HG03521 (cell line): ENCODE measurements around the gene ADAMTS14.

Source experiments
- ATAC-seq: cut with Tn5 transposase; IDR thresholded peaks from one replicate; pipeline ENCODE4 v1.9.1; 2021; ENCODE audit warnings: mild to moderate bottlenecking, moderate library complexity; ENCODE audit not compliant: unreplicated experiment

ADAMTS14 gene

DNA sequence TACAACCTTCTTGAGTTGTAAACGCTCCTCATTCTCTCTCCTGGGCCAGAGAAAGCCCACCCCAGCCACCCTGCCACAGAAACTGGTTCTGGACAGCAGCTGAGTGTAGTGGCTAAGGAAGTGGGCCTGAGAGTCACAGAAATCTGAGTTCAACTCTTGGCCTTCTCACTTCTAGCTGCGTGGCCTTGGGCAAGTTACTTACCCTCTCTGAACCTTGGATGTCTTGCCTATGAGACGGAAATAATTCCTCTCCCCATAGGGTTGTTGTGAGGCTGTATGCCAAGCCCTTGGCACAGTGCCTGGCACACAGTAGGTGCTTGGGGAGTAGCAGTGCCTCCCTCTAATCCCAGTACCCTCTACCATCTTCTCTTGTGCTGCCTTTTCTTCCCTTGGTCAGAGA is 51.5 kb downstream of the ADAMTS14 start:
- ATAC-seq = no peak

DNA sequence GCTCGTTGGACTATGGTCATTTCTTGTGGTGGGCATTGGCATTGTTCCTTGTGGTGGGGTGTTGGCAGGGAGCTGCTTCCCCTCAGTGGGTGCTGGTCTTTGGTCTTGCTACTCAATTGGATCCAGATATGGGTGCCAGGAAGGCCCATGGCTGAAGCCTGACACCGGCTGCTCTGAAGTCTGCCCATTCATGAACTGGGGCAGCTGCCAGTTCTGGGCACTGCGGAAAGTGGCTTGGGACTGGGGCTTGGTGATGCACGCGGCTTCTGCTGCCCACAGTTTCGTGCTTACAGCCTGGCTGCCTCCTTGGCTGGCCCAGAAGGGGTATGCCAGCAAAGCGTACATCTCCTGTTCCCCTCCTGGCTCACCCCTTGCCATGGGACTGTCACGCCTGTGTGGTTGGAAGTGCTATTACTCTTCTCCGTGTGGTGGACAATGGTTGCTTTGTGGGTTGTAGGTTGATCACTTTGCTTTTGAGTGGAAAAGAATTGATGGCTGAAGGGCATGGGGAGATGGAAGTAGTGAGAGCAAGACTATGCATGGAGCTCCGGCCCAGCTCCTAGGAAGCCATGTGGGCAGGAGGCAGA is 54.7 kb downstream of the ADAMTS14 start:
- no peak for ATAC-seq

DNA sequence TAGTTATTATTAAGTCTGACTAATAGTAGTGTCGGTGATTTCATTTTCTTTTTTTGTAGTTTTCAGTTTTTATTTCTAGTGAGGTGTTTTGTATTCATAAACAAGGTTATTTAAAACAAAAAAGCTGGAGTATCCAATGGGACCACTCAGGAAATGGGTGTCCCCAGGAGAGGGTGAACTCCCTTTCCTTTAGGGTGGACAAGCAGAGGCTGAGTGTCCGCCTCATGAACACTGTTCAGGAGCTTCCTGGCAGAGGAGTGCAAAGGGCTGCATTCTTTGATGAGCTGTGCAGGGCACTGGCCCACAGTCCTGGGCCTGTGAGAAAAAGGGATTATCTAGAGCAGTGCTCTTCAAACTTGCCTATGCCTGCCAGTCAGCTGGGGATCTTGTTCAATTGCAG is 56.0 kb downstream of the ADAMTS14 start:
- no peak for ATAC-seq

DNA sequence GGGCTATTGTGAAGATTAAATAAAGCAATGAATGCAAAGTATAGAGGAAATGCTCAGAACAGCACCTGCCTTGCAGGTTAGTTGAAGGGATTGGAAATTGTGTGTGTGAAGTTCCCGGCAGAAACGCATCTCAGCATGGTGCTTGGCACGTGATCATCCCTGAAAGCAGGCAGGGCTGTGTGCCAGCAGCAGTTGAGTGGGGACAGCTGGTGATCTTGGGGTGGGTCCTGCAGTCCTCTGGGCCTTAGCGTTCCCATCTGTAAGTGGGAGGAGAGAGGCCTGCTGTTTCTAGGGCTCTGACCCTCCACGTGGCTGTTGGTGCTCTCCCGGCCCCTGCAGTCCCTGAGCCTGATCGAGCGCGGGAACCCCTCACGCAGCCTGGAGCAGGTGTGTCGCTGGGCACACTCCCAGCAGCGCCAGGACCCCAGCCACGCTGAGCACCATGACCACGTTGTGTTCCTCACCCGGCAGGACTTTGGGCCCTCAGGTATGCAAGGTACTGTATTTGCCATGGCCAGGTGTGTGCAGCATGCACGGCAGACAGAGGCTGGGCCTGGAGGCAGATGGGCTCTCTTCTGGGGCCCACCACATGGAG is 57.6 kb downstream of the ADAMTS14 start:
- ATAC-seq = no peak

DNA sequence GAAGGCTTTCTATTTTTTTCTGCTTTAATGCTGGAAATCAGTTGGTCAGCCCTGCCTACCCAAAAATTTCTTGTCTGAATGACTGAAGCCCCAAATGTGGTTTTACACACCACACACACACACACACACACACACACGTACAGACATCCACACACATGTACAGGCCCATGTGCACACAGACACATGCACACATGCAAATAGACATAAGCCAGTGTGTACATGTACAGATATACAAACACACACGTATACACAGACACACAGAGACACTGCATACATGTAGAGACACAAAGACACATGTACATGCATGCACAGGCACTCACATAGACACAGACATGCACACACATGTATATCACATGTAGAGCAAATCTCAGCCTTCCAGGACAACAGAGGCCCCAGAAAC is 58.6 kb downstream of the ADAMTS14 start:
- no peak for ATAC-seq

DNA sequence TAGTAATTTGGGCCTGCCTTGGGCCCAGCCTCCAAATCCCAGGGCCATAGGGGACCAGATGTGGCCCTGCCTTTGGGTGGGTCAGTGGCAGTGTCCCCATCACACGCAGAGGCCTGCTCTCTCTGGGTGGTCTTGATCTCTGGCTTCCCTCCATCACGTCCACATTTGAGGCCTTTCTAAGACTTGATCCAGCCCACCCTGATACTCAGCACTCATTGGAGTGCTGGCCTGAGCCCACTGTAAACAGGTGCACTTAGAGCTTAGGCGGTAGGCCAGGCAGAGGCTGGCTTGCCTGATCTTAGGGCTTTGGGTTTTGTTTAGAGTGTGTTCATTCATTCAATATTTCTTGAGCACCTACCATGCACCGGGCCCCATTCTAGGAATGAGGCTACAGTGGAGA is 60.3 kb downstream of the ADAMTS14 start:
- no peak for ATAC-seq

DNA sequence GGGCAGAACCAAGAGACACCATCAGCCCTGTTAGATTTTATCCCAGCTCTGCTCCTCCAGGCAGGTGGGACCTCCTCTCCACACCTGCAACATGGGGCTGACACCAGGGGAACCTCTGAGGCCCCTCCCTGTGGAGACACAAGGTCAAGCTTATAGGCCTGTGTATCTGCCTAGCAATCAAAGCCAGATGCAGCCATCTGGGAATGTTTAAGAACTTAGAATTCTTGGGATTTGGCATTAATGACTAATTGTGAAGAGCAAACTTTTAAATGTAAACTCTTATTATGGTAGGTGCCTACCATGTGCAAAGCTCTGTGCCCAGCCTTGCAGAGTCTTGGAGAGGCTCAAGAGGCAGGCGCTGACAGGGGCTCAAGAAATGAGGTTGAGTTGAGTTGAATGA is 60.7 kb downstream of the ADAMTS14 start:
- no peak for ATAC-seq

DNA sequence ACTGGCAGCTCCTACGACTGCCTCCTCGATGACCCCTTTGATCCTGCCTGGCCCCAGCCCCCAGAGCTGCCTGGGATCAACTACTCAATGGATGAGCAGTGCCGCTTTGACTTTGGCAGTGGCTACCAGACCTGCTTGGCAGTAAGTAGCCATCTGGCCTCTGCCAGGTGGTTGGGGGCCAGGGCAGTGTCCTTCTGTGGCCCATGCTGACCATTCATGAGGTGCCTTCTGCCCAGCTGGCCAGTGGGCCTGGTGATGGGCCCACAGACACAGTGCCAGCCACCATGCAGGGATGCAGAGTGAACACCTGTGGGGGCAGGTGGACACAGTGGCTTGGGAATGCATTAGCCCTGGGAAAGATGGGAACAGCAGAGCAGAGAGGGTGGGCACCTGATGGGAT is 62.9 kb downstream of the ADAMTS14 start:
- no peak for ATAC-seq

DNA sequence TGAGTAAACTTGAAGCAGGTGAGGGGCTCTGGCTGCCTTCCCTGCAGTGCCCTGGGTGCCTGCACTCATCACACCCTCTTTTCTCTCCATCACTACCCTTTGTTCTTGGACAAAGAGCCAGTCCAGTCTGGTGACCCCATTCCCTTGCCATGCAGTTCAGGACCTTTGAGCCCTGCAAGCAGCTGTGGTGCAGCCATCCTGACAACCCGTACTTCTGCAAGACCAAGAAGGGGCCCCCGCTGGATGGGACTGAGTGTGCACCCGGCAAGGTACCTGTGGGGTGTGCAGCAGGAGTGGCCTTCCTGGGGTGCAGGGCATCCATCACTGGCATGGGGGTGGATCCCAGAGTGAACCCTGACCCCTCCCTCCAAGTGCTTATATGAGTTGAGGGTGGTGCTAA is 64.2 kb downstream of the ADAMTS14 start:
- ATAC-seq = no peak

DNA sequence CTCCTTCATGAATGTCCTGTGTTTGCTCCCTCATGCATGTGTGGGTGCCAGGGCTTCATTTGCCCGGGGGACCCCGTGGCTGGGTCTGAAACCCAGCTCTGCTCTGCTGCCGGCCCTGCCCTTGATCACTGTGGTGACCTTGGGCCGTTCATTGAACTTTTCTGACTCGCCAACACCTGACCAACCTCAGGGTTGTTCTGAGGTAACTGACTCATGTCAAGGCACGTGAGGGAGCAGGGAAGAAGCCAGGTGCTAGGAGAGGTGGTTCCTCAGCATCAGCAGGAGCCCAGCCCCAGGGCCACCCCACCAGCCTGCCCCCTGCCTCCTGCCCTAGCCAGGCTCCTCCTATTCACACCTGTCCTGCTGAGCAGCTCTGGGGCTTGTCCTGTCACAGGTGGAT is 64.9 kb downstream of the ADAMTS14 start:
- ATAC-seq = no peak

DNA sequence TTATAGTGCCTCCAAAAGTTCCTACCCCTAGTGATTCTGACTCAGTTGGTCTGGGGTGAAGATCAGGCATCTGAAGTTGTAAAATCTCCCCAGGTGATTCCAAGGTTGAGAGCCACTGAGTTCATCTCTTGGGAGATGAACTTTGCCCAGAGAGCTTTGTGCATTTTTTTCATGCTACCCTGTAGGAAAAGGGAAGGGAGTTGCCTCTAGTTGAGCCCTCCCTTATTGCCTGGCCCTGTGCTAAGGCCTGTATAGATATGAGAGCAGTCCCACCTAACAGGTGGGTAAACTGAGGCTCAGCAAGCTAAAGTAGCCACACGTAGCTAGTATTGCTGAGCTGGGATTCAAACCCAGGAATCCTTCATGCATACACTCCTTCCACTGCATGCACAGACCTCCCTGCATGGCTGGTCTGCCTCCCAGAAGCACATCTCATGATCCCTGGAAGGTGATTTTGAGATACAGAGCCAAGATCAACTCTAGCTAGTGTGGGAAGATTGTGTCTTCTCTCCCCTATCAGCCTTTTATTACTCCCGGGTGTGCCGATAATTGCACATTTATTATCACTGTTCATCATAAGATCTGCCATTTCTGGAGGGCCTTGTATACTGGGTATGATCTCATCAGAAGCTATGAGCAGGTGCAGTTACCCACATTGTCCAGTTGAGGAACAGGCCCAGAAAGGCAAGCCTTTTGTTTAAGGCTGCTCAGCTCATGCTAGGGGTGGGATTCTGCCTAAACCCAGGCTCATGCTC is 65.9 kb downstream of the ADAMTS14 start:
- no peak for ATAC-seq

DNA sequence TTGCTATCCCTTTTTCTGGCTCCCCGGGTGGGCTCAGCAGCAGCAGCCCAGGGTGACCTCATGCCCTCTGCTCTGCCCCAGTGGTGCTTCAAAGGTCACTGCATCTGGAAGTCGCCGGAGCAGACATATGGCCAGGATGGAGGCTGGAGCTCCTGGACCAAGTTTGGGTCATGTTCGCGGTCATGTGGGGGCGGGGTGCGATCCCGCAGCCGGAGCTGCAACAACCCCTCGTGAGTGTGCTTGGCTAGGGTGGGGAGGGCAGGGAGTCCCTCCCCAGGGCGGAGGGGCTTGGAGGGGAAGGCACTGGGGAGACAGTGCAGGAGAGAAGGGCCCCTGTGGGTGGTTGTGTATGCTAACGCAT is 66.4 kb downstream of the ADAMTS14 start:
- ATAC-seq = no peak

DNA sequence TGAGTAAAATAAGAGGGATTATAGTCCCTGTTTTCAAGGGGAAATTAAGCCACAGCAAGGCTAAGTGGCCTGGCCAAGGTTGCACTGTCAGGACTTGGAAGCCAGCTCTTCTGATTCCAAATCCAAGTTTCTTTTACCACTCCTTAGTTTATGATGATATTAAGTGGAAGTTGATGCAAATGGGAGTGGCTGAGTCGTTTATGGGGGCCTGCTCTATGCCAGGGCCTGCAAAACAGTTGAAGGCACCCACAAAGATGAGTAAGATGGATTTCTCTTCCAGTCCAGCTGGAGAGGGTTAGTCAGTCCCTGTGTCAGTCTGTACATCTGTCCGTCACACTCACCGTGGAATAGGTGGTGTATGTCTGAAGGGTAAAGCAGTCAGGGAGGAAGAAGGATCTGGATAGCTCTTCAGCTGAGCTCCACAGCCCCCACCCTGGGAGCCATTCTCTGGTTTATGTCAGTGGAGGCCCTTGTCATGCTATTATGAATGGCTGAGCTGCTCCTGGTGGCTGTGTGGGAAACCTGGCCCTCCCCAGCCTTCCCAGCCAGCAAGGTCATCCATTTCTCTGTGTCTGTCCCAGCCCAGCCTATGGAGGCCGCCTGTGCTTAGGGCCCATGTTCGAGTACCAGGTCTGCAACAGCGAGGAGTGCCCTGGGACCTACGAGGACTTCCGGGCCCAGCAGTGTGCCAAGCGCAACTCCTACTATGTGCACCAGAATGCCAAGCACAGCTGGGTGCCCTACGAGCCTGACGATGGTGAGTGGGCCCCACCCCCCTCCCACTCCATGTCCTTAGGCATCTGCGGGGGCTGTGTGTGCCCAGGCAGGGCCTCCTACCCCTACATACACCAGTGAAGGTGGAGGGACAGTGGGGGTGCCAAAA is 68.3 kb downstream of the ADAMTS14 start:
- ATAC-seq = no peak

DNA sequence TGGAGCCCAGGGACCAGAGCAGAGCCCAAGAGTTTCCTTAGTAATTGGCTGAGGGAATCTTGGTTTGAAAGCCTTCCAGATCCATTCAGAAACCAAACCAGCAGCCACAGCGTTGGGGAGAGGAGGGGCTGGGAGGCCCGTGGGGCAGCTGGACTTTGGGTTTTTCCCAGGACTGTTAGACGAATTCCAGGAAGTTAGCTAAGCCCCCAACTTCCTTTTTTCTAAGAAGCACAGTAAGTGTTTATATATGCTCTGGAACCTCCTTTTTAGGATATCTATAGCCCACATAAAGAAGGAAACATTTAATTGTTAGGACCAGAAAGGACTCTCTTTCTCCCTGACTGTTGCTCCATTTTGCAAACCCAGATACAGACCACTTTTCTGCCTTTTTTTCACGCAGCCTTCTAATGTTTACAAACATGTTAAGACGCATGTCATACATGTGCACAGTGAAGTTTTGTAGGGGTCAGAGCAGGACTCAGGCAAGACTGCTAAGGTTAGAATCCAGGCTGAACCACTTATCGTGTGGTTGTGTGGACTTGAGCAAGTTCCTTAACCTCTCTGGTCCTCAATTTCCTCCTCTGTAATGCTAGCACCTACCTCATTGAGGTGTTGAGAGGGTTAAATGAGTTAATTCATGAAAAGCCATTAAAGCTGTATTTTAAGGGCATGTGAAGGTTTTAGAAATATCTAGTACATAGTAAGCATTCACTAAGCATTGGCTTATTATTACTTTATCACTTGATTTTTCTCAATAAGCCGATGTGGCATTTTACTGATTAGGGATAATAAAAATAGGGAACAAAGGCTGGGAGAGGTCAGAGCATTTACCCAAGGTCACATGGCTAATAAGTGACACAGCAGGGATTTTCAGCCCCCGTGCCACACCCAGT is 70.5 kb downstream of the ADAMTS14 start:
- ATAC-seq = no peak

DNA sequence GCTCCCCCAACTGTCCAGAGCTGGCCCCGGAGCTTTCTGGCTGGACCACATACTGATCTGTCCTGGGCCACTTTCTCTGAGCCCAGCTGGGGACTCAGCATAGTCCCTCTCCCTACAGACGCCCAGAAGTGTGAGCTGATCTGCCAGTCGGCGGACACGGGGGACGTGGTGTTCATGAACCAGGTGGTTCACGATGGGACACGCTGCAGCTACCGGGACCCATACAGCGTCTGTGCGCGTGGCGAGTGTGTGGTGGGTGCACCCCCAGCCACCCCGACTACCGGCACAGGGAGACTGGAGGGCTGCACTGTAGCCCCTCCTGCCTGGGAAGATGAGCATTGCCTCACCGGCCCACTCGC is 71.1 kb downstream of the ADAMTS14 start:
- ATAC-seq = no peak

DNA sequence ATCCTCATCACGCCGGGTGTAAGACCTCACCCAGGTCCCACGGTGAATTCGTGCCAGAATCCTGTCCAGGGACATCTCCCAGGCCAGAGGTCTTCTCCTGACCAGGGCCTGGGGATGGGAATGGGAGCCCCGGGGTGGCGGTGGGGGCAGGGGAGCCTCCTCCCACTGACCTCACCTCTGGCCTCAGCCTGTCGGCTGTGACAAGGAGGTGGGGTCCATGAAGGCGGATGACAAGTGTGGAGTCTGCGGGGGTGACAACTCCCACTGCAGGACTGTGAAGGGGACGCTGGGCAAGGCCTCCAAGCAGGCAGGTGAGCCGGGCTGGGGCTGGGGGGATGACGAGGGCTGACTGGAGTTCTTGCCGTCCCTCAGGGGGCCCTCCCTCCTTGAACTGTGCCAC is 71.6 kb downstream of the ADAMTS14 start:
- no peak for ATAC-seq

DNA sequence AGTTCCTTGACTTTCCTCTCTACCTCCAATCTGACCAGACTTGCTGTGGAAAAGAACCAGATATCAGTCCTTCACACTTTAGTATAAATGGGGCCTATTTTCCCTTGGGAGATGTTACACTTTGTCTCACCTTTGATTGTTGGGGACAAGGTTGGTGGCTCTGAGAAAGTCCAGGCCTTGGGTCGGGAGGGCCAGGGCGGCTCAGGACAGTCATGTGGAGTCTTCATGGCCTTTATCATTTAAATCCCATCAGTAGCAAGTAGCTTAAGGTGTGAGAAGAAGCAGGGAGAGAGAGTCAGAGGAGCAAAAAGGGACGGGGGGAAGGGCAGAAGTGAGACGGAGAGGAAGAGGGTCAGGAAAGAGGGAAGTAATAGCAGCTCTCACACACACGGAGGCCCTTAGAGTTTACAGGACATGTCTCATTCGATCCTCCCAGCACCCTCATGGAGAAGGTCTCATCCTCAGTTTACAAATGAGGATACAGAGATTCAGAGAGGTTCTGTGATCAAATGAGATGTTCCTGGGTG is 72.4 kb downstream of the ADAMTS14 start:
- ATAC-seq = no peak

DNA sequence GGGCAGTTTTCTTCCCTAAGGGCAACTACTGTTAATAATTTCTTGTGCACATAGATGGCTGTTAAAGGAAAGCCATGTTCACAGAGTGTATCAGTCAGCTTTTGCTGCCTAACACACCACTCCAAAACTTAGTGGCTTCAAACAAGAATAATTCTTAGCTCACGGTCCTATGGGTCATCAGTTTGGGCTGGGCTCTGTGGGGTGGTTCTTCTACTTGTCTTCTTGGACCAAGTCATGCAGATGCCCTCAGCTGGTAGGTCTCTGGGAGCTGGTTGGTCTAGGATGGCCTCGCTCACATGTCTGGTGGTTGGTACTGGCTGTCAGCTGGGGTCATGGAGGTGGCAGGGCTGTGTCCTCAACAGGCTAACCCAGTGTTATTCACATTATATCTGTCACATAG is 73.2 kb downstream of the ADAMTS14 start:
- no peak for ATAC-seq

DNA sequence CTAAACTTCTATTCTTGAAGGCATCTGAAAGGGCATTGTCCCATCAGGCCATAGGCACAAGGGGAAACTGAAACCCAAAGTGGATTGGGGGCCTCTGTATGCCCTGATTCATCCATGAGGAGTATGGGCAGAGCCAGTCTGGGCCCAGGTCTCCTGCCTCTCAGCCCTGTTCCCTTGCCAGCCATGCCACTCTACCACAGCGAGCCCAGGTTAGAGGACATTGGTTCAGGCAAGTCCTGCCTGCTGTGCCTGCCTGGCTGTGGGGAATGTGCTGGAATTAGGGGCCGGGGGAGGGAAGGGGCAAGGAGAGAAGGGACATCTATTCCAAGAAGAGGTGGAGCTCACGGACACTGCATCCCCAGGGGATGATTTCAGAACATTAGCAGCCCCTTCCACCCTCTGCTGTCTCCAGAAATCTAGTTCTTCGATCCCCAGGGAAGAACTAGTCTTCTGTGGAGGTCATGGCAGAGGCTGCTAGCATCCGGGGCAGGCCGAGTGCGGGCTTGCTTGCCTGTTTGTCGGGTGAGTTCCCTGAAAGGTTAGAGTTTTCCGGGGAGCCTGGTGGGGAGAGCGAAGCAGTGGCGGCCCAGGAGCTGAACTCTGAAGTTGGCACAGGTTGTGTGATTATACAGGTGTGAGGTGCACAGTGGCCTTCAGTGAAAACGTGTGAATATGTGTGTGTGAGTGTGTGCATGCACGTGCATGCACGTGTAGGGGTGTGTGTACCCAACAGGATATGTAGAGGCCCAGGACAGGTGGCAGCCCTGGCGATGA is 75.1 kb downstream of the ADAMTS14 start:
- no peak for ATAC-seq

DNA sequence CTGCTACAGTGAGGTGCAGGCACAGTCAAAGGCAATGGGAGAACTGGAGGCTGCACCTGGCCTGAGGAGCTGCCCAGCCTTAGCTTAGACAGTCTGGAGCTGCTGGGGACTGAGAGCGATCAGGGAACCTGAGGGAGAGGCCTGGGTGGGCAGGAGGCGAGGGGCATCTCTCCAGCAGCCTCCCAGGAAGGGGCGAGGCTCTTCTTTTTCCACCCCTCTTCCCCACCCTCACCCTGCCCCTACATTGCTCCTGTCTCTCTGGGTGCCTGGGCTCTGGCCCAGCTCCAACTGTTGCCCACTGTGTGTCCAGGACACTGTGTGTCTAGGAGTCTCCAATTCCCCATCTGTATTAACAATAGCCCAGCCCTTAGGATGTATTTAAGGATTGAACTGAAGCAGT is 76.0 kb downstream of the ADAMTS14 start:
- no peak for ATAC-seq
